A673 (cell line): ENCODE data around the gene GPHN. TPM values are rescaled to one million over a fixed set of nuclear protein-coding genes. Genes with fewer than 3 reads are reported as not detected.

Experiments
- BruUV-seq: library from RNA; stranded (reverse); fragments of 400-500 nt; replicated peaks from 2 replicates; lab custom pipeline; 2021; lab: Mats Ljungman, UMichigan
- CTCF ChIA-PET: fragments of 300-600 bp; sonication (Branson Sonifier 250); formaldehyde crosslinking; loops from one replicate; lab custom pipeline; 2022; ENCODE audit warnings: antibody characterized with exemption; lab: Charles Lee
- POLR2A ChIA-PET: fragments of 300-600 bp; sonication (Branson Sonifier 250); formaldehyde crosslinking; loops from one replicate; lab custom pipeline; 2022; ENCODE audit warnings: antibody characterized with exemption; ENCODE audit not compliant: low non-redundant PET; lab: Charles Lee
- DNase-seq: peaks from one replicate; pipeline ENCODE4 v3.0.0-alpha.2; 2015; ENCODE audit warnings: low spot score
- H3K27ac ChIP-seq: fragments of 200-600 bp; sonication (generic); 2 replicates; pipeline ENCODE4 v1.5.1; 2016; ENCODE audit warnings: mixed run types, low read depth, mild to moderate bottlenecking, mixed read lengths, antibody characterized with exemption, low read length; ENCODE audit not compliant: poor library complexity, severe bottlenecking
- H3K27me3 ChIP-seq: fragments of 200-600 bp; sonication (generic); replicated peaks from 2 replicates; pipeline ENCODE4 v1.6.1; 2017; ENCODE audit warnings: mixed run types, low read depth, mild to moderate bottlenecking, mixed read lengths, antibody characterized with exemption, low read length; ENCODE audit not compliant: insufficient read depth, poor library complexity
- H3K36me3 ChIP-seq: fragments of 200-600 bp; sonication (generic); 2 replicates; pipeline ENCODE4 v1.6.1; 2016; ENCODE audit warnings: mixed run types, mild to moderate bottlenecking, mixed read lengths, antibody characterized with exemption, low read length; ENCODE audit not compliant: insufficient read depth, poor library complexity, severe bottlenecking
- H3K4me1 ChIP-seq: fragments of 200-600 bp; sonication (generic); 2 replicates; pipeline ENCODE4 v1.6.1; 2017; ENCODE audit warnings: mixed run types, mild to moderate bottlenecking, mixed read lengths, antibody characterized with exemption, low read length; ENCODE audit not compliant: insufficient read depth, poor library complexity, severe bottlenecking
- H3K4me3 ChIP-seq: fragments of 200-600 bp; sonication (generic); 2 replicates; pipeline ENCODE4 v1.5.1; 2016; ENCODE audit warnings: low read depth, mixed run types, mild to moderate bottlenecking, mixed read lengths, low read length; ENCODE audit not compliant: poor library complexity, severe bottlenecking
- H3K9me3 ChIP-seq: fragments of 200-600 bp; sonication (generic); 2 replicates; pipeline ENCODE4 v1.6.1; 2016; ENCODE audit warnings: mixed run types, low read depth, mild to moderate bottlenecking, mixed read lengths, antibody characterized with exemption, low read length; ENCODE audit not compliant: poor library complexity, severe bottlenecking
- CTCF ChIP-seq: fragments of 300-800, 200-600 bp; sonication (generic); conservative IDR thresholded peaks from 2 replicates; pipeline ENCODE4 v1.5.1; 2017; ENCODE audit warnings: low read depth, mild to moderate bottlenecking, antibody characterized with exemption, low read length, moderate library complexity, mixed read lengths
- EZH2 ChIP-seq: fragments of 200-600 bp; sonication (generic); IDR thresholded peaks from 2 replicates; pipeline ENCODE4 v1.6.1; 2017; ENCODE audit warnings: borderline replicate concordance, low read depth, mild to moderate bottlenecking, mixed read lengths, antibody characterized with exemption, low read length; ENCODE audit not compliant: poor library complexity, severe bottlenecking
- intact Hi-C: fragments of 100-400 bp; cut with micrococcal nuclease; formaldehyde crosslinking; loops from one replicate; pipeline ENCODE4 v1.10.0; 2022; ENCODE audit not compliant: unreplicated experiment
- total RNA-seq: library from RNA; stranded (reverse); gene quantifications from 2 replicates; pipeline ENCODE4 v1.2.3, GENCODE V29; 2021

The GPHN gene
- total RNA-seq, 1 experiment from 2014 or later, result 30.3 TPM

GRCh38 chr14:66815687-66816086, 307.7 kb downstream of the GPHN start:
- POLR2A ChIA-PET, result no interaction called here
- intact Hi-C loops, result no loop called here
- no peaks in the 10 kb centered on the region for H3K9me3 ChIP-seq
- H3K36me3 ChIP-seq, result no peaks in the 10 kb centered on the region
- no TSS peak for BruUV-seq
- no peak for DNase-seq
- H3K4me1 ChIP-seq, result no peaks in the 10 kb centered on the region
- no peak overlapping the region for H3K27ac ChIP-seq
- CTCF ChIA-PET, result no interaction called here
- no peaks in the 10 kb centered on the region for H3K27me3 ChIP-seq
- no peak overlapping the region for H3K4me3 ChIP-seq
- TF ChIP-seq EZH2 (no peak), CTCF (no peak)

- Histone ChIP-seq H3K4me3 (no peak overlapping the region), H3K36me3 (no peaks in the 10 kb centered on the region), H3K27me3 (no peaks in the 10 kb centered on the region), H3K9me3 (no peaks in the 10 kb centered on the region), H3K27ac (no peak overlapping the region), H3K4me1 (no peaks in the 10 kb centered on the region)
- intact Hi-C loops, result no loop called here
- no TSS peak for BruUV-seq
- ChIA-PET CTCF (no interaction called here), POLR2A (no interaction called here)
- TF ChIP-seq CTCF (no peak), EZH2 (no peak)
- DNase-seq, result no peak
Measured at GRCh38 chr14:66824251-66824650, 316.3 kb downstream of the GPHN start.

GRCh38 chr14:66827182-66827581, 319.2 kb downstream of the GPHN start:
- TF ChIP-seq CTCF (no peak), EZH2 (no peak)
- BruUV-seq, result no TSS peak

More at GRCh38 chr14:66827182-66827581, 319.2 kb downstream of the GPHN start:
- Histone ChIP-seq H3K9me3 (no peaks in the 10 kb centered on the region), H3K4me1 (no peaks in the 10 kb centered on the region), H3K27me3 (no peaks in the 10 kb centered on the region), H3K27ac (no peak overlapping the region), H3K4me3 (no peak overlapping the region), H3K36me3 (no peaks in the 10 kb centered on the region)
- CTCF ChIA-PET, result no interaction called here
- intact Hi-C loops, result no loop called here
- no peak for DNase-seq
- POLR2A ChIA-PET, result no interaction called here
